HCEC 1CT (cell line): ENCODE results near the gene SLC9A9.
A peak's percentile ranks its signal among the peaks of the same experiment; 100 is the strongest.

Experiments
- DNase-seq: peaks from one replicate; pipeline ENCODE4 v3.0.0-alpha.2; 2017

SLC9A9 gene

DNA sequence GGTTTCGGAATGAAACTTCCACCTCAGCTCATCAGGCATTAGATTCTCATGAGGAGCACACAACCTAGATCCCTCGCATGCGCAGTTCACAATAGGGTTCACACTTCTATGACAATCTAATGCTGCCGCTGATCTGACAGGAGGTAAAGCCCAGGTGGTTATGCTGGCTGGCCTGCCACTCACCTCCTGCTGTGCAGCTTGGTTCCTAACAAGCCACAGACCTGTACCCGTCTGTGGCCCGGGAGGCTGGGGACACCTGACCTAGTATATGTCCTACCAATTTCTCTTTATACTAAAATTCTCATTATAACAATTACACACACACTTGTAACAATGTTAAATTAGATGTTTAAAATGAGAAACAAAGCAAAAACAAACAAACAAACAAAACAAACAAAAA, 172.2 kb downstream of the SLC9A9 start:
- DNase-seq = no peak

DNA sequence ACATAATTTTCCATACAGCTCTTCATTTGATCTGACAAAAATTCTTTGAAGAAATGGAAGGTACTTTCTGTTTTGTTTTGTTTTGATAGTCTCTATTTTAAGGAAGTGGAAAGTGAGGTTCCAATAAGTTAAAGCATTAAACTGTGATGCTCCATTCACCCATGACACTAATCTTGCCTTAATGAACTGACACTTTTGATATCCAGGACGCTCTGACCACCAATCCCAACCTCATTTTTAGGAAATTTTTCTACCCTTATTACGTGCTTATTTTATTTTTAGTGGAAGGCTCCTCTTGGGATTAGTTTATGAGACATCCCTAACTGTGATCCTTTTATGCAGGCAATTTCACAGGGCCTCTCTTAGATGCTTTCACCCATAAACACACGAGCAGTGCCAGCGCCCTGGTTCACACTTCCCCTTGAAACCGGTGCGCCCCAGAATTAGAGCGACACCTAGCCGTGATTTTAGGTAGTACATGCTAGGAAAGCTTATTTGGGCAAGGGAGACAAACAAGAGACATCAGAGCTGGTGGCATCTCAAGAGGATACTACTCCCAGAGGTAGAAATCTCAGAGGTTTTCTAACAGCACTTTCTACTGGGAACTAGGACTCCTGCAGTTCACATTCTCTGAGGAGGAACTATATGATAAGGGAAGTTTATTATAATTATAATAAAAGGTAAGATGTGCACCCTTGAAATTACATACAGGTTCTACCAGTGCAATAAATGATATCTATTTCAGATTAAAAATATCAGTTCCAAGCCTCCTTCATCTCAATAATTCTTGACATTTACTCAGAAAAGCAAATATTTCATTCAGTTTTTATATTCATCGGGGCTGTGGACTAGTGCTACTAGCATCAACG, 173.9 kb downstream of the SLC9A9 start:
- peak; percentile 63 for DNase-seq

DNA sequence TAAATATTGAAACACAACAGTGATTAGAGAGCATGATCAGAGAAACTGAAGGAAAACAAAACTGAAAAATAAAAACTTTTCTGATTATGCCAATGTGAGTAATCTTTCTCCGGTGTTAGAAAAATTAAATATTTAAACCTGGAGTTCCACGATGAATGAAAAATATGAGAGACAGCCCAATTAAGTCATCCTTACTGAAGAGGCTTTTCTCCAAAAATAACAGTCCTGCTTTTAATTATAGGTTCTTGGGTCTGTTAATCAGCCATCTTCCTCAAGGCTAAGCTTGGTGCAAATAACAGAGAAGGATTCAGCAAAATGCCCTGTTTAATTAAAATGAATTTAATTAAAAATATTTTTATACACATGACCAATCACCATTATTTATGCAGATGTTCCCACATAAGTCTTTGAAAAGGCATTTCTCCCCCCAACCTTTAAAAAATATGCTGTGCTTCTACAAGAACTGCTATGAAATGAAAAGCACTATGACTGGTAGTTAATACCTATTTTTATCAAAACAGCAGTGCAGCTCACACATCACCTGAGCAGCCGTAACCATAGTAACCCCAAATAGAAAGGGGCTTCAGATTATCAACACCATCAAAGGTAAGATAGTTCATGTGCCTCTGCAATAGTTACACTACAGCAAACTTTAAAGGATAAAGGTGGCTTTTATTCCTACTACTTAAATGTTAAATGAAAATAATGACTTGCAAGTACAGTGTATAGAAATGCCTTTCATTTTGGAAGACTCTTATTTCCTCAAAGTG, 175.7 kb downstream of the SLC9A9 start:
- no peak for DNase-seq

DNA sequence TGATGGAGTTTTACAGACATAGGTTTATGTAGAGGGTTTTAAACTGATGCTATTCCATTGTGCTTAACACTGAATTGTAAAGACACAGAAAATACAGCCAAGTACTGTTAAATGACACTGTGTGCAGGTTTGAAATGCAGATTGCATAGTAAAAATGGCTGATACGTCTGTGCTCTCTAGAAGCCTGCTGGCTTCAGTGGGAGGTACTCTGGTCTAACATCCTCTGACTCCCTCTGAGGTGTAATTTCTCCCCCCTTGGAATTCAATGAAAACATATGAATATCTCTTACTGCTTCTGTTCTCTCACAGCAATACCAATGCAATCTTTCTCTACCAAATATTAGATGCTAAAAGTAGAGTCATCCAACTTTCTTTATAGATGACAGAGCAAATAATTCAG, 176.6 kb downstream of the SLC9A9 start:
- DNase-seq = no peak

DNA sequence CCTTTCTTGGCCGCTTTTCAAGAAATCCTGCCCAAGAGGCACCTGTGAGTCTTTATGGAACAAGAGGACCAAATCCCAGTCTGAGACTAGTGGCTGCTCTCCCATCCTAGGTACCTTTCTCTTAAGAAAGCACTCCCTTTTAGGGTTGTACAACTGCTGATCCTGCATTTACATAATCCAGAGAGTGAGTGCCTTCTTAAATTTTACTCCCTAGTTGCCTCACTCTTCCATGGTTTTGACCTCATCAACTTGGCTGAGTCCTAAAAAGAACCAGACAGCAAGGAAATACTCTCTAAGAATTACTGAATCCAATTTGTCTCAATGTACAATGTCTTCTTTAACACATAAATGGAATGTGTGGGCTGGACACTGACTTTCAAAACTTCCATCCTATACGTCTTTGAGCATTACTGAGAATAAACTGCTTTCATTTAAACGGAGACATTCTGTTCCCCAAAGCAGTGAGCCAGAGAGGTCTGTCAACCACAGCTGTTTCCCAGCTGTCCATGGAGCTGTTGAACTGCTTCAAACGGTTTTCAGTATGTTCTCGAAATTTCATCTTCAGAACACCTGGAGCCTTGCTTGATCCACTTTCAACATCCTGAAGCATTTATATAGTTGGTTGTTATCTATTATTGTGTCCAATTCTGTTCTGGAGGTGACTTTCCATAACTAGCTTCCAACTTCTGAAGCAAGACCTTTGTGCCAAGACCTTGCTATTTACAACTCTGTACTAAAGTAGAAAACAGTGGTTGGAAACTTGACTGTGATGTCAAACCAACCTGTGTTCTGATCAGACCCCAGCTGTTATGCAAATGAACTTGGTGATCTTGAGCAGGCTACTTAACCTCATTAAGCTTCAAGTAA, 179.1 kb downstream of the SLC9A9 start:
- peak; percentile 25 for DNase-seq

DNA sequence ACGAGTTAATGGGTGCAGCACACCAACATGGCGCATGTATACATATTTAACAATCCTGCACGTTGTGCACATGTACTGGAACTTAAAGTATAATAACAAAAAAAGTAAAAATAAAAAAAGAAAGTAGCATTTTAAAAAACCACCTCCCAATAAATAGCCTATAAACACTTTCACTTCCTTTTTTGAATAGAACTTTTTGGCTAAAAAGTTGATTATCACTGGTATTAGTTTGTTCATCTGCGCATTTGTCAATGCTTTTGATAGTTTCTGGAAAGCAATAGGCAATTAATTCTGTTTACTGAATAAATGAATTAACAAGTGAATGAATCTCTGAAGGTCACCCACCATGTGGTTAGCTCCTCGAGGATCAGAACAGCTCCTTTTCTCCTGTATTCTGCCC, 179.9 kb downstream of the SLC9A9 start:
- no peak for DNase-seq

DNA sequence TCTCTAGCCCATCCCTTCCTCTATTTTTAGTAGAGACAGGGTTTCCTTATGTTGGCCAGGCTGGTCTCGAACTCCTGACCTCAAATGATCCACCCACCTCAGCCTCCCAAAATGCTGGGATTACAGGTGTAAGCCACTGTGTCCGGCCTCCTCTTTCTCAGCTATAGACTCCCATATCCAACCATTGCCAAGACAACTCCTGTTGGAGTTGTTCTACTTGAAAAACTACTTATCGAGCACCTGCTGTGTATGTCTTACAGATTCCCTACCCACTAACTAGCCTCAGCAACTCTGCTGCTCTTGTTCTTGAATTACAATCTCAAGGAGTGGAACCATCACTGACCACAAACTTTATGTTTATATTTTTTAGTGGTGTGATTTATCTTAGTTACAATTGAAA, 186.6 kb downstream of the SLC9A9 start:
- no peak for DNase-seq

DNA sequence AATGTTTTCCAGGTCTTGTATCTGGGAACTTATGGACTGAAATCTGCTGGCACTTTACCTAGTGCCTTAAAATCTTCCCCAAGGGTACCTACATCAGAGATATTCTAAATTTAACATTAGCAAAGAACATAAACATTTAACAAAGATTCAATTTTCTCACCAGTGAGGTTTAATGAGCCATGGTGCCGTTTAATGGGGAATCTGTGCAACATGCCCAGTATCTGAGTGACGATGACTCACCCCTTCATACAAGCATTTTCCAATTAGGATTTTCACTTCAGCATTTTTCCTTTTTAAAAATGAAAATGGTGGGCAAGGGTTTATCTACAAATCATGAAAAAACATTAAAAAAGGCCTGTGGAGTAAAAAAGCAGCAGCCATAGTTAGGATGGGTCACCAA, 189.4 kb downstream of the SLC9A9 start:
- DNase-seq = no peak

DNA sequence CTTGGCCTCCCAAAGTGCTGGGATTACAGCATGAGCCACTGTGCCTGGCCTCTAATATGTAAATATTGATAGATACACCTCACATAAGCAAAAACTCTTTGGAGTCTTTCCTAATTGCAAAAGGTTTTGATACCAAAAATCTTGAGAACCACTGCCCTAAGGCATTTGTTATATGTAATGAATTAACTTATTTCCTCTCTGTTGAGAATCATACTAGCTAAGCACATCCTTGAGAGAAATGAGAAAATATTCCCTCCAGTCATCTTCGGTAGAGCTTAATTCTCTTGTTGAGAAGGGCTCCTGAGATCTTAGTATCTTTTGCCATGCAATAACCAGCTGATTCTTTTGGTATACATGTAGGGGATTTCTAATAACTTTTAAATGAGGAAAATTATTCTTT, 190.2 kb downstream of the SLC9A9 start:
- DNase-seq = no peak

DNA sequence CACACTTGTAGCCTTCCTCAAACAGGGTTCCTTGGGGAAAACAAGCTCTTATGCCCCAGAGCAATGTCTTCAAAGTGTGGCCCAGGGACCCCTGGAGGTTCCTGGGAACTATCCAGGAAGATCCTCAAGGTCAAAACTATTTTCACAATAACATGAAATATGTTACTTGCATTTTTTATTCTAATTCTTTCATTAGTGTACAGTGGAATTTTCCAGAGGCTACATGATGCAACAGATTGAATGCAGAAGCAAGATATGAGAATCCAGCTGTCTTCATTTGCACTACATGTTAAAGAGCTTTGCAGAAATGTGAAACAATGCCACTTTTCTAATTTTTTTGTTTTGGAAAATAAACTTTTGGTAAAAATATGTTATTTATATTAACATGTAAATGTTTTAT, 190.9 kb downstream of the SLC9A9 start:
- DNase-seq = no peak

DNA sequence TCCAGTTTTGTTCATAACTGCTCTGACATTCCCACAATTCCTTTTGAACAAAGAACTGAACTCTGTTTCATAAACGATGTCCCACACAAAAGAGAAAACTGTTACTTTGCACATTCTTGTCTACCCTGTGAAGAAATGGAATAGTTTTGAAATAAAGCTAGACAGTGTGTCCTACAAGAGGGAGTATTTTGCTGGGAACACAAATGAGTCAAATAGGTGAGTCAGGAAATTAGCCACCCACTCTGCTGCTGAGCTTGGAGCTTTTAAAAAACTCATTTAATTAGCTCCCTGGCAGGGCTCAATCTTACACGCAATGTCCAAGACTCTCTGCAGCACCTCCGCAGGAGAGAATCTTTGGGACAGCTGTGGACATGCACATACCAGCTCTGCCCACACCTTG, 193.4 kb downstream of the SLC9A9 start:
- DNase-seq = peak; percentile 38

DNA sequence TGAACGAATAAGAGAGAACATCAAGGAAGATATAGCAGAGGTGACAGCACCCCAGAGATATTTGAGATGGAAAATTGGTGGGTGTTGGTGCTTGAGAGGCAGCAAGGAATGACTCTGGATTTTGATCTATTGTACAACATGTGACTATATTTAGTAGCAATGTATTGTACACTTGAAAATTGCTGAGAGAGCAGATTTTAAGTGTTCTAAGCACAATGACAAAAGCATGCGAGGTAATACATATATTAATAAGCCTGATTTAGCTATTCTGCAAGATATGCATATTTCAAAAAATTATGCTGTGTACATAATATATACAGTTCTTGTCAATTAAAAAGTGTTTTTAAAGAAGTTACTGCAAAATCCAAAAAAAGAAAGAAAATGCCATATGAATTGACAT, 194.3 kb downstream of the SLC9A9 start:
- DNase-seq = no peak

DNA sequence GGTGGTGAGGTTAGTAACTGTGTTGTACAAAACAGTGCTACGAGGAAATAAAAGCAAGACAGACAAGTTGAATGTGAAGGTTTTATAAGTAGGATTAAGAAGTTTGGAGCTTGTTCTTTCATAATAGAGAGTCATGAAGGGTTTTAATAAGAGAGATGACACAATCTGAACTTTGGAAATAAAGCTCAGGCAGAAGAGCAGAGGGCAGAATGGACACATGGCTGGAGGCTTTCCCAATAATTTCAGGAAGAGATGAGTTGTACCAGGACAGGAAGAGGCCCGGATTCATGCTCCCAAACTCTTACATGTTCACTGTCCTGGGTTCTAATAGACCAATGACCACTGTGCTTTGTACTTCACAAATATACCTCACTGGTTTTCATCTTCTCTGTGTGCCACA, 194.8 kb downstream of the SLC9A9 start:
- DNase-seq = peak; percentile 58

DNA sequence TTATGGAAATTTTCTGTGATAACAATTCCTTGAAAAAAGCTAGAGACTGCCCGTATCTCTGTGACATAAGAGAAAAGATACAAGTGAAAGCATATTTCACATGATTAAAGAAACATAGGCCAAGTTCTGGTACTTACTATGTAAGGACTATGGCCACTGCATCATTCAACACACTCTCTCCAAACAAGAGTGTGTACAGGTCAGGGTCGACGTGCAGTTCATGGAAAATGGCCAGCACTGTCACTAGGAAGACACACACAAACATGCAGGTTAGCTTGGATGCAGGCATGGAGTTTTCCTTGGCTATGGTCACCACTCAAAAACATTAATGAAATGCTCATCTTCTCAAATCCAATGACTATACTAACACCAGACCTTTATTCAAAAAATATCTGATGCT, 196.2 kb downstream of the SLC9A9 start:
- DNase-seq = no peak

DNA sequence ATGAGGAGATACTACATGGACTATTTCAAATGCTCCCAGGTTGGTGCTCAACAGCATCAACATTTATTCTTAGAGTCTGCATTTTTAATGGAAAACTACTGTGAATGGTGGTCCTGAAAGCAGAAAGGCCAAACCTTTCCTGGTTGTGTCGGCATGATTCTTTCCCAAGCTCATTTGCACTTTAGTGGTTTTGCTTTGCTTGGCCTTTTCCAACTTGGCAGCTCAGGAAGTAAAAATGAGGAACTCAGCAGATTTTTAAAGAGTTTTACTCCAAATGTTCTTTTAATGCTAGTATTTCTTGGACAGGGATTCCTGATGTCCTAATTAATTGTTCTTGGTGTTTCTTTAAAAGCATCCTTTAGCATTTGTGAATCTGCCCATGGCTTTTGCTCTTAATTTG, 197.4 kb downstream of the SLC9A9 start:
- DNase-seq = no peak

DNA sequence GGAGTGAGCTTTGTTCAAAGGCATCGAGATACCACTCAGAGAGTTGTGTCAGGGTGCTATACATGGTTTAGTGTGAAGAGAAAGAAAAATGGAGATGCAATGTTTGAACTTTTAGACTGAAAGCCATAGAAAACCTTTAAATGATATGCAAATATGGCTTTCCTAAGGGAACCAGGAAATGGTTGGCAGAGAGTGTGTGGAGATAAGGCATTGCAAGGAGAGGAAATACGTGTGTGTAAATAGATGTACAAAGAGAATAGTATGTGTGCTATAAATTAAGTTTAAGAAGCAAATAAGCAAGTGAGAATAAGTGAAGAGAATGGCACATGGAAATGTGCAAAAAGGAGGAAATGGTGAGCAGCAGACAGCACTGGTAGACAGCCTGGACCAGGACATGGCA, 198.1 kb downstream of the SLC9A9 start:
- no peak for DNase-seq

DNA sequence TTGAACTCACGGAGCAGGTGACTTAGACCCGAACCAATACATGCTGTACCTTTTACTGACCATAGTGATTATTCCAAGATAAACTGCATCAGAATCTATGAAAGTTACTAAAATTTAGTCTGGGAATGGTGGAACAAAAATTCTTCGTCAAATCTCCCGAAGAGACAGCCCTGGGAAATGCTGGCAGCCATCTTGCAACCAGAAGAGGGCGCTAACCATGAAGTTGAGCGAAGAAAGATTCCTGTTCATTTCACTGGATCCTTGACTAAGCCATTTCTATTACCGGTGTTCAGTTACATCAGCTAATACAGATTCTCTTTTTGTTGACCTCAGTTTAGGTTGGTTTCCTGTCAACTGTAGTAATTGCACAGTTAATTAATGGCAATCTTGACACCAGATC, 199.6 kb downstream of the SLC9A9 start:
- no peak for DNase-seq

DNA sequence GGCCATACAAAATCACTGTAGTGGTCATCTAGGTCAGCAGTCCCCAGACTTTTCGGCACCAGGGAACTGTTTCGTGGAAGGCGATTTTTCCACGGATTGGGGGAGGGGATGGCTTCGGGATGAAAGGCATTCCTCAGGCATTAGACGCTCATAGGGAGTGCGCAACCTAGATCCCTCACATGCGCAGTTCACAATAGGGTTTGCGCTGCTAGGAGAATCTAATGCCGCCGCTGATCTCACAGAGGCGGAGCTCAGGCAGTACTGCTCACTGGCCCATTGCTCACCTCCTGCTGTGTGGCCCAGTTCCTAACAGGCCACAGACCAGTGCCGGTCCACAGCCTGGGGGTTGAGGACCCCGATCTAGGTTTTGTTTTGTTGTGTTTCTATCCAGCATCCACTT, 200.1 kb downstream of the SLC9A9 start:
- no peak for DNase-seq

DNA sequence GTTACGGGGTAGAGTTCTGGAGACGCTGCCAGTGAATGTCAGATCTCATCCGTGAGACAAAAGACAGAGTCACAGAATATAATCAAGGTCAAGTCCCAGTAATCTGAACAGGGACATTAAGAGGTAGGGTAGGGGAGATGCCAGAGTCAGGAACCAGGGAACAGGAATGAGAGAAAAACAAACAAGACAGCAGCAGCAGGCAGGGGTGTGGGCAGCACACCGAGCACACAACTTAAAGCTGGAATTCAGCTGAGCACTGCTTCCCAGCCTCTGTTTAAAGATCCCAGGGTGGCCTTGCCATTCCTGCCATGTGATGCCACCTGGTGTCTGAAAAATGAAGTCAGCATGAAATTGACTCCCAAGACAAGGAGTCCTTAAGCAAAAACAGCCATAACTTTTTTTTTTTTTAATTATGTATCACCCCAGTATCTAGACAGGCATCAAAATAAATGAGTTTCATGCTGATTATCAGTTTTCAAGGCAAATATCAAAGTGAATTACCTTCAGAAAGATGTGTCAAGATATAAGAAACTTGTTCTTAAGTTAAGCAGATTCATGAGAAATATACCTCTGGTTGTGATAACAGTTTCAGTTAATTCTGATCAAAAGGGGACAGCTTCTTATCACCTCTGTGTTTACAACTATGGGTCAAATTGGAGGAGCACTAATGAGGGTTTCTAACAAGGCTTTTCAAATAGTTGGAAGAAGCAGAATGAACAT, 203.7 kb downstream of the SLC9A9 start:
- DNase-seq = peak; percentile 83

DNA sequence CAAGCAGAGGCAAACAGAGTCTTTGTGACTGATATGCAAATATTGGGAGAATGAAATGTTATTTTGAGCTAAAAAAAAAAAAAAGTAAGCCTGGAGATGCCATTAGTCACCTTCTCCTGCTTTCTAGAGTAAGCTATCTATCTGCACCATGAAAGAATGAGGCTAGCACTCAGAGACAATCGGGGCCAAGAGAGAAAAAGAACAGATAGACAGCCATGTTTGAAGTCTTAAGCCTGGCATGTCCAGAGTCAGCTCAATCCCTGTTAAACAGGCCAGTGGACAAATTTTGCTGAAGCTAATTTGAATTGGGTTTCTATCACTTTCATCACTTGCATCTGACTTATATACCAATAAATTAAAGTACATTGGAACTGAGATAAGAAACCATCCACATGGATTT, 204.4 kb downstream of the SLC9A9 start:
- DNase-seq = peak; percentile 34

DNA sequence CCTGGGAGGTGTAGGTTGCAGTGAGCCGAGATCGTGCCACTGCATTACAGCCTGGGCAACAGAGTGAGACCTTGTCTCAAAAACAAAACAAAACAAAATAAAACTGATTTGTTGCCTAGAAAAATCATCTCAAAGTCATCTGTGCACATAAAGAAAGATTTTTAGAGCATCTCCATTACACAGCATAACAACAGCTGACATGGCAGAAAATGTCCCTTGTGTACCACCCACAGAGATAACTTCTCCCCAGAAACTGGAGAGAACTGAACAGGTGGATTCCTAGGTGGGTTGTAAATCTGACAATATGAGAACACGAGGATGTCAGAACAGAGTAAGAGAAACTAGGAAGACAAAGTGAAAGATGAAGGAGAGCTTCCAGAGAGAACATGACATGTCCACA, 207.5 kb downstream of the SLC9A9 start:
- DNase-seq = no peak

DNA sequence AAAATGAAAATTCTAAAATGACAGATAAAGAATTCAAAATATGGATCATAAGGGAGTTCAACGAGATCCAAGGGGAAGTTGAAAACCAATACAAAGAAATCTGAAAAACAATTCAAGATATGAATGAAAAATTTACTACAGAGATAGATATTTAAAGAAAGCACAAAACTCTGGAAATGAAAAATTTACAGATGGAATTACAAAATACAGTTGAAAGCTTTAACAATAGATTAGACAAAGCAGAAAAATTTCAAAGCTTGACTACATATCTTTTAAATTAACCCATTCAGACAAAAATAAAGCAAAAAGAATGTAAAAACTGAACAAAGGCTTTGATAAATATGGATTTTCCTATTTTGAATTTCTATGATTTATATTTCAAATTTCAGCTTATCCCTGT, 211.1 kb downstream of the SLC9A9 start:
- no peak for DNase-seq

DNA sequence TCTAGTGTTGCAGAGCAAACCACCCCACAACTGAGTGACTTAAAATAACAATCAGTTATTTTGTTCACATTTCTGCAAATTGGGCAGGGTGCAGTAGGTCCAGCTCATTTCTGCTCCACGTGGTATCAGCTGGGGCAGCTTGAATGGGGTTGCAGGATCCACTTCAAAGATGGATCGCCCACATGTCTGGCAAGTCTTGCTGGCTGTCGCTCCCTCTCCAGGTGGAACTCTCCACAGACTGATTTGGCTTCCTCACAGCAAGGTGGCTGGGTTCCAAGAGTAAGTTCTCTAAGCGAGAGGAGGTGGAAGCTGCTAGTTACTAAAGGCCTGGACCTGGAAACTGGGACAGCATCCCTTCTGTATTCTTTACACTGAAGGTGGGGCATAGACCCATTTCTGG, 213.3 kb downstream of the SLC9A9 start:
- no peak for DNase-seq
